Germinal center (tissue), 1 donor: ENCODE results near the gene ITPRIPL2.

Experiments used
- DNase-seq: peaks from one replicate; pipeline ENCODE4 v3.0.0; 2012; ENCODE audit warnings: mixed read lengths, low spot score

ITPRIPL2 gene

DNA sequence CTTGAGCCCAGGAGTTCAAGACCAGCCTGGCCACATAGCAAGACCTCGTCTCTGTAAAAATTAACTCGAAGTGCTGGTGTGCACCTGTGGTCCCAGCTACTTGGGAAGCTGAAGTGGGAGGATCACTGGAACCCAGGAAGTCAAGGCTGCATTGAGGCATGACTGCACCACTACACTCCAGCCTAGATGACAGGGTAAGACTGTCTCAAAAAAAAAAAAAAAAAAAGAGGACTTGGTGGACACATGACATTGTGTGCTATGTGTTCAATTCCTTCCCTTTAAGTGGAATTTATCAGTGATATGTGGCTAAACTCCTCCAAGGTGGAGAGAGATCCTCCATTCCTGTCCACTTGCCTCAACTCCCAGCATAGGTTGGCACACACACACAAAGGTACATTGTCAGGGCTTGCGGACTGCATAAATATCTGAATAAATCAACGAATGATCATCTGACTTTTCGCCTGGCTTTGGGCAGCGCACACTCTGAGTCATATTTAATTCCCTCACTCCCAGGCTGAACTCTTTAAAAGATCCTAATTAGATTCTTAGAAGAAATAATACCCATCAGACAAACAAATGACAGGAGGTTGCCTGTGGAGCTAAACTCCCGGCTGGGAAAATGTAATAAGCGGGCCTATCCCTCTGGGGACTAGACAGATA lies 29.3 kb downstream of the ITPRIPL2 start:
- no peak for DNase-seq

- no peak for DNase-seq
Observed at GRCh38 chr16:19143599-19143956, 29.8 kb downstream of the ITPRIPL2 start.

GRCh38 chr16:19145010-19145409 lies 31.2 kb downstream of the ITPRIPL2 start:
- DNase-seq, result no peak

DNA sequence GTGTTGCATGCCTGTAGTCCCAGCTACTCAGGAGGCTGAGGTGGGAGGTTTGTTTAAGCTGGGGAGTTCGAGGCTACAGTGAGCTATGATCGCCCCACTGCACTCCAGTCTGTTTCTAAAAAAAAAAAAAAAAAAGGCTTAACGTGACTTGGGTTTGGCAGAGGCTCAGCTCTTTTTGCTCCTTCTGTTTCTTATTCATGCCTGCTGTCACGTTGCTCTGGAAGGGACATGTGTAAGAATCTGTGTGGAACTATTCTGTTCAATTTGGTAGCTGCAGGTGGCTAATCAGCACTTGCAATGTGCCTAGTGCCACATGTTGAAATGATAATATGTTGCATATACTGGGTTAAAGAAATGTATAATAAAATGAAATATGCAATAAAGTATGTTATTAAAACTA lies 33.4 kb downstream of the ITPRIPL2 start:
- no peak for DNase-seq

DNA sequence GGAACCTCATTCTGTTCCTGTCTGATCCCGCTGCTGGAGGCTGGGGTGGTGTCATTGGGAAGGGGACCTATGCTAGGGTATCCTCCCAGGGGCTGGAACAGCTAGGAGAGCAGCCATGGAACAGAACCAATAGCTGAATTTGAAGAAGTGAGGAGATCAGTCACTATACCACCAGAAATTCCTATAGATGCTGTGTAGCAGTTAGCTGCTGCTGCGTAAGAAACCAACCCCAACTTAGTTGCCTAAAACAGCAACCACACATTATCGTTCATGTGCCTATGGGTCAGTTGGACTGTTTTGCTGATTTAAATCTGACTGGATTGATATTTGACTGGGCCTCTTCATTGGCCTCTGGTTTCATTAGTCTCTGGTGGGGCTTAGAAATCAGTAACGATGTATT lies 33.9 kb downstream of the ITPRIPL2 start:
- DNase-seq, result no peak

GRCh38 chr16:19148189-19148588 lies 34.4 kb downstream of the ITPRIPL2 start:
- no peak for DNase-seq

- no peak for DNase-seq
Observed at GRCh38 chr16:19151310-19151709, 37.5 kb downstream of the ITPRIPL2 start.

- DNase-seq, result no peak
Observed at GRCh38 chr16:19152042-19152441, 38.3 kb downstream of the ITPRIPL2 start.

- no peak for DNase-seq
Observed at GRCh38 chr16:19153876-19154275, 40.1 kb downstream of the ITPRIPL2 start.

DNA sequence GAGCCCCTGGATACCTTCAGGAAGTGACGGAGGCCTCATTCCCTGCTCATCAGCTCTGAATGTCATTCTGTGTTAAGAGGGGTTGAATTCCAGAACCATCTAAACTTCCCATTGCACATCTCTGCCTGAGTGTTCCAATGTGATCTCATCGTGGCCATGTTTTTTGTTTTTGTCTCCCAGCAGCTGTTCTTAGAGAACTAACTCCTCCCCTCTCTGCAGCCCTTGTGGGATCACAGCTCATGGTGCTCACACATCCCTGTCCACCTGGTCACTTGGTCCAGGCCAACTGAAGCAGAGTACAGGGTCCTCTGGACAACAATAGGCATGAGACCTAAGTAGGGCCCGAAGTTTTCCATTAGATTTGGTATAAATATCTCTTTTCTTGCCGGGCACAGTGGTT lies 48.3 kb downstream of the ITPRIPL2 start:
- no peak for DNase-seq

DNA sequence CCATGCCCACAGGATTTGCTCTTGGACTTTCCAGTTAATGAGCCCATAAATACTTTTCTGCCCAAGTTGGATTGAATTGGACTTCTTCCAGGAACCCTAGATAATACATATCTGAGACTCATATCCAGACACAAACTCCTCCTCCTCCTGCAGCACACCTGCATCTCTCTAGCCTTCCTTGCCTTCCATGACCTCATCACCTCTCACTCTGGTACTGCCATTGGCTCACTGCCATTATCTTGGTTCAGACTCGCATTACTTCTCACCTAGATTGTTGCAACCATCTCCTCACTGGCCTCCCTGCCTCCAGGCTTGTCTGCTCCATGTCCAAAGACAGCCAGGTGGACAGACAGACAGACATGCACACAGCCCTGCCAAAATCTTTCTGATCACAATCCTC lies 49.5 kb downstream of the ITPRIPL2 start:
- no peak for DNase-seq

GRCh38 chr16:19164285-19164684 lies 50.5 kb downstream of the ITPRIPL2 start:
- DNase-seq, result no peak

- no peak for DNase-seq
Observed at GRCh38 chr16:19165101-19165500, 51.3 kb downstream of the ITPRIPL2 start.

DNA sequence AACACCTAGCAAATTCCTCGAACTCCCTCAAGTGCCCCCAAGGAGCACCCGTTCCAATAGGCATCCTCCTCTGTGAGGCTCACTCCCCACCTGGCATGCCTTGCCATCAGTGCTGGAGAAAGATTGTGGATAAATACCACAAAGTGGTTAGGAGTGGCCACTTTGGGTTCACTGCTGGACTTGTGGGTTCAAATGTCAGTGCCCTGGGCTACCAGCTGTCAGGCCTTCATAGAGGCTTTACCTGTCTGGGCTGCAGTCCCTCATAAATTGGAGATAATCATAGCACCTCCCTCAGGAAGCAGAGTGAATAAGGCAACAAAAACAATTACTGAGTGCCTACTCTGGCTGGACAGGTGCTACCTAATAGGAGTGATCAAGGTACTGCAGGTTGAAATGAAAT lies 52.7 kb downstream of the ITPRIPL2 start:
- DNase-seq, result no peak

DNA sequence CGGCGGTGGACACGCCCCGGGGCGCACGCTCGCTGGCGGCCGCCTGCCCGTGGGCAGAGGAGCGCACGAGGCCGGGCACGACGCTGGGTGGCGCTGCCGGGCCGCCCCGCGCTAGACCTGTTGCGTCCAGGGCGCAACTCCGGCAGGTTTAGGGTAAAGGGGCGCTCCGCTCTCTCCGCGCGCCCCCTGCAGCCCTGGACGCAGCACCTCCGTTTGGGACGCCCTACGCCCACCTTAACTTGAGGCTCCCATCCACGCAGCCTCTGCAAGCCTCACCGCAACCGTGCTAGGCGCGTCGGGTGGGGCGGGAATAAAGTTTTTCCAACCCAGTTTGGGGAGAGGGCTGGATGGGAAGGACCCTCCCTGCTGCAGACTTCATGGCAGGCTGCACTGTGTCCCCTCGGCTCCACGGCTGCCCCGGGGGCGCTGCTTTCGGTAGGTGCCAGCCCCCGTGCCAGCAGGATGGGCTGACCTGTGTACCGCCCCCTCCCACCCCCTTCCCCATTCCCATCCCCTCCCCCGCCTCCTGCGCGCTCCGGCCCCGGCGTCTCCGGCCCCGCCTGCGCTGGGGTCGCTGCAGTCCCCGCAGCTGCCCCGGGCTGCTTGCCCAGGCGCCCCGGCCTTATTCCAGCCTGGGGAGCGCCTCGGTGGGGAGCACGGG lies 54.1 kb downstream of the ITPRIPL2 start, which contains the start of gene SYT17:
TSS of gene SYT17 (plus strand) at position 531 of the 661 bp plus-strand sequence. CDS start 407 bp downstream, outside the sequence.
- peak; percentile 87 for DNase-seq

- DNase-seq, result peak; percentile 46
Observed at GRCh38 chr16:19168371-19169081, 54.8 kb downstream of the ITPRIPL2 start.

GRCh38 chr16:19169082-19169639 lies 55.4 kb downstream of the ITPRIPL2 start:
- no peak for DNase-seq

- no peak for DNase-seq
Observed at GRCh38 chr16:19170043-19170655, 56.4 kb downstream of the ITPRIPL2 start.
